Forelimb muscle (tissue), 1 donor: ENCODE results near the gene DLL4. TPM values are rescaled to one million over a fixed set of nuclear protein-coding genes. Genes with fewer than 3 reads are reported as not detected.

Experiments used
- DNase-seq: peaks from one replicate; pipeline ENCODE4 v3.0.0-alpha.2; 2013; ENCODE audit warnings: low read depth
- polyA plus RNA-seq: library from polyadenylated mRNA; unstranded; fragments of 120-200 nt; gene quantifications from one replicate; pipeline ENCODE4 v1.2.1, GENCODE V29; 2013; ENCODE audit not compliant: insufficient read length

The DLL4 gene
- polyA plus RNA-seq, 1 donor: 14.1 TPM

GRCh38 chr15:40926659-40927494, 2.3 kb upstream of the DLL4 start:
- DNase-seq: no peak

GRCh38 chr15:40927495-40927872, 1.7 kb upstream of the DLL4 start:
- DNase-seq: no peak

GRCh38 chr15:40927873-40928806, 1.0 kb upstream of the DLL4 start:
- DNase-seq: no peak

GRCh38 chr15:40929660-40930429, 705 bp downstream of the DLL4 start:
- no peak for DNase-seq

GRCh38 chr15:40930430-40931299, 1.5 kb downstream of the DLL4 start:
- DNase-seq: no peak

- DNase-seq: no peak
Measured at GRCh38 chr15:40931300-40932142, 2.4 kb downstream of the DLL4 start.

GRCh38 chr15:40932156-40932555, 3.0 kb downstream of the DLL4 start:
- DNase-seq: no peak

GRCh38 chr15:40932649-40933516, 3.7 kb downstream of the DLL4 start:
- no peak for DNase-seq

GRCh38 chr15:40933517-40933902, 4.4 kb downstream of the DLL4 start:
- DNase-seq: no peak

- DNase-seq: no peak
Measured at GRCh38 chr15:40934457-40934856, 5.3 kb downstream of the DLL4 start.

- no peak for DNase-seq
Measured at GRCh38 chr15:40936234-40936708, 7.1 kb downstream of the DLL4 start.

- DNase-seq: no peak
Measured at GRCh38 chr15:40936709-40937666, 7.8 kb downstream of the DLL4 start.

- DNase-seq: no peak
Measured at GRCh38 chr15:40937762-40938535, 8.8 kb downstream of the DLL4 start.

- no peak for DNase-seq
Measured at GRCh38 chr15:40938536-40938870, 9.4 kb downstream of the DLL4 start.

- no peak for DNase-seq
Measured at GRCh38 chr15:40940296-40940801, 11.2 kb downstream of the DLL4 start.

GRCh38 chr15:40941068-40941527, 12.0 kb downstream of the DLL4 start:
- no peak for DNase-seq
